Right cardiac atrium (tissue), 5 donors: ENCODE data around the gene GCN1. TPM values are rescaled to one million over a fixed set of nuclear protein-coding genes. Genes with fewer than 3 reads are reported as not detected.

ENCODE experiments used
- ATAC-seq, 2 donors: fragments of 200-7000 bp; cut with Tn5 transposase; one replicate each; pipeline versions ENCODE4 v1.8.0 to v1.9.1; 2020; ENCODE audit warnings: moderate library complexity in 2 of 2, mild to moderate bottlenecking in 1 of 2
- DNase-seq, 3 donors: peaks; one replicate each; pipeline ENCODE4 v3.0.0-alpha.2; 2020
- H3K27ac ChIP-seq: one replicate; pipeline ENCODE4 v1.5.1; 2013; ENCODE audit warnings: mild to moderate bottlenecking, low read length, control low read depth, moderate library complexity
- H3K27me3 ChIP-seq: one replicate; pipeline ENCODE4 v1.6.1; 2013; ENCODE audit not compliant: control insufficient read depth, insufficient read depth
- H3K4me1 ChIP-seq: one replicate; pipeline ENCODE4 v1.6.1; 2013; ENCODE audit warnings: low read length; ENCODE audit not compliant: control insufficient read depth, insufficient read depth
- H3K4me3 ChIP-seq: one replicate; pipeline ENCODE4 v1.5.1; 2013; ENCODE audit warnings: low read length, control low read depth
- H3K9me3 ChIP-seq: one replicate; pipeline ENCODE4 v1.6.1; 2013; ENCODE audit warnings: low read length; ENCODE audit not compliant: control insufficient read depth
- WGBS: extraction: QIAGEN DNeasy Blood & Tissue Kit; methylation state at CpG from one replicate; pipeline ENCODE4 v1.1.7; 2013; 5-methylcytosine and 5-hydroxymethylcytosine counted together
- intact Hi-C, 4 donors: fragments of 100-400 bp; cut with DNase I; formaldehyde crosslinking; loops; one replicate each; pipeline versions ENCODE4 v1.11.0 to v1.14.0; 2022 to 2023
- polyA plus RNA-seq: library from polyadenylated mRNA; stranded (reverse); fragments of 200-250 nt; gene quantifications from one replicate; pipeline ENCODE4 v1.2.3, GENCODE V29; 2013
- total RNA-seq, 4 donors: library from RNA; stranded (reverse); fragmentation: NEBNext Ultra II Directional; extraction: Animal tissue kit (Norgen Biotek cat#: 25700); gene quantifications; one replicate each; pipeline ENCODE4 v1.2.1, GENCODE V29; 2021
- donor health status: healthy with polysubstance abuse.
- donor health status: DM: no; HTN: yes; CAD: no.
- donor health status: DM: no; HTN: no; CAD: no.
- donor health status: DM: no; HTN: yes; CAD: no; lungs with severe emphysema.
- donor health status: DM: yes; HTN: yes; CAD: no.

GCN1 gene
- total and polyA plus RNA-seq, 5 donors, result 10.6 to 41.4 (median 34.7) TPM

DNA sequence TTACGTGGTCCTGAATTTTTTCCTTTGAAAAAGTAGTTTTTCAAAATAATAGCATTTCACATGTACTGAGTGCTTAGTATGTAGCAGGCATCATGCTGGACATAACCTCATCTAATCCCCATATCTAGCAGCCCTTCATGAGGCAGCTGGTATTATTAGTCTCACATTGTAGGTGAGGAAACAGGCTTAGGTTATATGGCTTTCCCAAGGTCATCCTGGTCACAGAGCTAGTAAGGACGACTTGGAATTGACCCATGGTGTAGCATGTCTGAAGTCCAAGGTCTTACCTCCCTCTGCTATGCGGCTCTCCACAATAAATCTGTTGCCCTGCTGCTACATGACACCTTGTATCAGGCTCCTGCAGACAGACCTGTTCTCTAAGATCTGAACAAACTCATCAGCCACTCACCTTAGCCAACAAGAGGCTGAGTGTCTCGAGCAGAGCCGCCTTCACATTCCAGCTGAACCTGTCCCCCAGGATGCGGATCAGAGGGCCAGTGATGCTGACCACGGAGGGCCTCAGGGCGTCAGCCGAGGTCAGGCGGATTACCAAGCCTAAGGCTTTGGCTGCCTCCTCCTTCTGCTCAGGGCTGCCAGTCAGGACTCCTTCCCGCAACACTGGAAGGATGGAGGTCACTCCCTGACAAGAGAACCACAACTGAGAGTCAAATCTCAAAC lies 58.3 kb downstream of the GCN1 start:
- no peaks in the 10 kb centered on the region for H3K9me3 ChIP-seq
- ATAC-seq, result no peak
- no peak overlapping the region for H3K4me3 ChIP-seq
- H3K4me1 ChIP-seq, result no peaks in the 10 kb centered on the region
- WGBS, result 90% methylated on average over 11 of the region's 11 CpGs
- DNase-seq, result no peak
- H3K27ac ChIP-seq, result no peak overlapping the region
- intact Hi-C loops, result no loop called here
- no peaks in the 10 kb centered on the region for H3K27me3 ChIP-seq

DNA sequence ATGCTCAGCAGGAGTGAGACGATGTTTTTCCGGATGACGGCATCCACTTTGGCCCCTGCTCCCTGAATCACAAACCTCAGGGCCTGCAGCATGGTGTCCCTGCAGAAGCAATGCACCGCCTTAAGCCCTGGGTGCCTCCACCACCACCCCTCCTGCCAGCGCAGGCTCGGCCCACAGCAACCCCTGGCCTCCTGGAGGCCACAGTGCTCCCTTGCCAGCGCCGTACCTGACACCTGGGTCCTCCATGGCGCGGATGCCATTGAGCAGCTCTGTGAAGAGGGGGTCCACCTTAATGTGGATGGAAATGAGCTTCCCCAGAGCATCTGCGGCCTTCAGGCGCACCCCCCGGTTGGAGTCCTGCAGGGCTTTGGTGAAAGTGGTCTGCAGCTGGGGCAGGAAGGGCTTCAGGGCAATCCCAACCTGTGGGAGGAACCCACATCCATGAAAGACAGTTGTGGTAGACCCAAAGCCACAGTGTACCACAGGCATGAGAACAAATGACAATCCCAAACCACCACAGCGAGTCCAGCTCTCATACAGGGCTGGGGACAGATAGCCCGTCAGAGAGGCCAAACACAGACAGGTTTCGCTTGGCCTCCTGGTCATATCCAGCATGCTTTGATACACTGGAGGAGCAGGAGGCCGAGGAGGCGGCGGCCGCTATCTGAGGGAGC lies 60.1 kb downstream of the GCN1 start:
- H3K27me3 ChIP-seq, result no peaks in the 10 kb centered on the region
- H3K4me3 ChIP-seq, result no peak overlapping the region
- DNase-seq, result peak in 1 of 3 donors; percentile 29
- H3K27ac ChIP-seq, result no peak overlapping the region
- no peak for ATAC-seq
- 97% methylated on average over 20 of the region's 20 CpGs for WGBS
- intact Hi-C loops, result no loop called here
- no peaks in the 10 kb centered on the region for H3K4me1 ChIP-seq
- no peaks in the 10 kb centered on the region for H3K9me3 ChIP-seq

DNA sequence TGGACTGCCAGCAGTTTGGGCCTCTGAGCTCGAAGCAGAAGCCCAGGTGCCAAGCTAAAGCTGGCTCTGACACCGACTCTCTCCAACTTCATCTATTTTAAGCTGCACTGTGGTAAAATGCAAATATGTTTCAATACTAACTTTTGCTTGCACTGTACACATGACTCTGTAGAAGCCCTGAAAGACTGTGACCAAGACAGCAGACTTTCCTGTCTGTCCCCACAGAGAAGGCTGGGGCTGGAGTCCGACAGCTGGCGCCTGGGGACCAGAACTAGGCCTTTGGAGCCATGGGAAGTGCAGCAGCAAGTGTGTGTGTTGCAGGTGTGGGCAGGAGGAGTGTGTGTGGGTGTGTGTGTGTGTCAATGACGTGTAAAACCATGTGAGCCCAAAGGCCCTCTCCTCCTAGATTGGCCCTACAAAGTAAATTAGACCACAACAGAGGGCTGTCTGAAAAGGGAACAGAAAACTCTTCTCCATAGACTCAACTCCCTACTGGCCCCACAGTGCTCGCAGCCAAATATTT lies 61.6 kb downstream of the GCN1 start:
- intact Hi-C loops, result no loop called here

GRCh38 chr12:120132054-120132836 lies 62.3 kb downstream of the GCN1 start:
- Histone ChIP-seq H3K4me1 (no peaks in the 10 kb centered on the region), H3K27me3 (no peaks in the 10 kb centered on the region), H3K27ac (peak overlapping the region; percentile 12), H3K9me3 (no peaks in the 10 kb centered on the region), H3K4me3 (no peak overlapping the region)
- DNase-seq, result no peak
- ATAC-seq, result no peak
- intact Hi-C loops, result no loop called here
- WGBS, result 62% methylated on average over 9 of the region's 9 CpGs

More for the DNA sequence above, 61.6 kb downstream of the GCN1 start:
- DNase-seq (no peak), ATAC-seq (peak; percentile 6 to 25)
- WGBS, result 83% methylated on average over 6 of the region's 6 CpGs
- no peaks in the 10 kb centered on the region for H3K4me1 ChIP-seq
- no peaks in the 10 kb centered on the region for H3K9me3 ChIP-seq
- H3K27ac ChIP-seq, result peak overlapping the region; percentile 12
- H3K4me3 ChIP-seq, result no peak overlapping the region
- no peaks in the 10 kb centered on the region for H3K27me3 ChIP-seq

DNA sequence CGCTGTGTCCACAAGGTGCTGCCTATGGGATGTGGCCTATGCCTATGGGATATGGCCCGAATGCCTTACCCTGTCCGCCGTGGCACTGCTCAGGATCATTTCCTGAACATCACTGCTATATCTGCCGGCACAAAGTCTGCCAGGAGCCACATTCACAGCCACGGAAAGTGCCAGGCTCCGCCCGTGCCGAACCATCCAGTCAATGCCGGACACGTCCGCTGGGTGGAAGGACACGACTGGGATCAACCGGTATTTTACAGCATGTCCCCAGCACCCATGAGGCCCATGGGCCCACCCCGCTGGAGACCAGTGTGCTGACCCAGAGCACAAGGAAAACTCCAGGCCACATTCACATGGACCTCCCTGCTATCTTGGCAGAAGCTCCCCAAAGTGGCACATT lies 63.4 kb downstream of the GCN1 start:
- 95% methylated on average over 15 of the region's 15 CpGs for WGBS
- no peaks in the 10 kb centered on the region for H3K27me3 ChIP-seq
- no peak overlapping the region for H3K4me3 ChIP-seq
- H3K27ac ChIP-seq, result no peak overlapping the region
- H3K4me1 ChIP-seq, result peaks cover 3% of the 10 kb centered on the region
- intact Hi-C loops, result no loop called here
- DNase-seq (peak in 1 of 3 donors; percentile 33), ATAC-seq (no peak)
- H3K9me3 ChIP-seq, result no peaks in the 10 kb centered on the region

DNA sequence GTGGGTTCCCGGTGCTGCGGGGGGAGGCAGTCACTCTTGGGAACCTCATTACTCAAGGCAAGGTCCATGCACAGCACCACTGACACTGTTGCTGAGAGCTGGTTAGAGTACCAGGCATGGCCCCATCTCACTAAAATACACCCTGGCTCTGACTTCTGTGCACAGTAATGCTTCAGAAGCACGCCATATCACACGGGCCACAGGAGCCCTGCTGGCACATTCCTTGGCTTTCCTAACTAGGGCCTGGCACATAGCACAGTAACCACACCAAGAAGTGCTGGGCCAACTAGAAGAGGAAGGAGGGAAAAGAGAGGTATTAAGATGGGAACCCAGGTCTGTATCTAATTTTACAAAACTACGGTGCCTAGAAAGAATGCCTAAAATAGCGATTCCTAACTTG lies 64.5 kb downstream of the GCN1 start:
- ATAC-seq, result no peak
- no peak for DNase-seq
- intact Hi-C loops, result no loop called here
- no peak overlapping the region for H3K4me3 ChIP-seq
- no peaks in the 10 kb centered on the region for H3K9me3 ChIP-seq
- H3K27me3 ChIP-seq, result no peaks in the 10 kb centered on the region
- no peak overlapping the region for H3K27ac ChIP-seq
- H3K4me1 ChIP-seq, result peaks cover 3% of the 10 kb centered on the region
- 89% methylated on average over 6 of the region's 6 CpGs for WGBS

DNA sequence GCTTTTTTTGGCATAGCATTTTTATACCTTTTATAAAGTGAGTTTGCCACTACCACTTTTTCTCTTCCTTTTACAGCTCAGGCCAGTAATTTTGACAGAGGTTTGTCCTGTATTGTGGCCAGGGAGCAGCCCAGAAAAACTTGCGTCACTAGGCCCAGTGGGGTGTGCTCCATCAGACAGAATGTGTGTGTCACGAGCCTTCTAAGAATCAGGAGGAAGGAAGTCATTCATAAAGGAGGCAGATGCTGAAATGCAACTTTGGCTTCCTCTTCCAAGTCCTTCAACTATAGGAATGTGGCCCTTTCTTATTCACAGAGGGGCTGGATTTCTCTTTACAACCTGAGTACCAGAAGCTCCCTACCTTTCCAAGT lies 67.9 kb downstream of the GCN1 start:
- peak in 2 of 3 donors; percentile 42 to 59 for DNase-seq
- WGBS, result 58% methylated on average over 2 of the region's 2 CpGs

DNA sequence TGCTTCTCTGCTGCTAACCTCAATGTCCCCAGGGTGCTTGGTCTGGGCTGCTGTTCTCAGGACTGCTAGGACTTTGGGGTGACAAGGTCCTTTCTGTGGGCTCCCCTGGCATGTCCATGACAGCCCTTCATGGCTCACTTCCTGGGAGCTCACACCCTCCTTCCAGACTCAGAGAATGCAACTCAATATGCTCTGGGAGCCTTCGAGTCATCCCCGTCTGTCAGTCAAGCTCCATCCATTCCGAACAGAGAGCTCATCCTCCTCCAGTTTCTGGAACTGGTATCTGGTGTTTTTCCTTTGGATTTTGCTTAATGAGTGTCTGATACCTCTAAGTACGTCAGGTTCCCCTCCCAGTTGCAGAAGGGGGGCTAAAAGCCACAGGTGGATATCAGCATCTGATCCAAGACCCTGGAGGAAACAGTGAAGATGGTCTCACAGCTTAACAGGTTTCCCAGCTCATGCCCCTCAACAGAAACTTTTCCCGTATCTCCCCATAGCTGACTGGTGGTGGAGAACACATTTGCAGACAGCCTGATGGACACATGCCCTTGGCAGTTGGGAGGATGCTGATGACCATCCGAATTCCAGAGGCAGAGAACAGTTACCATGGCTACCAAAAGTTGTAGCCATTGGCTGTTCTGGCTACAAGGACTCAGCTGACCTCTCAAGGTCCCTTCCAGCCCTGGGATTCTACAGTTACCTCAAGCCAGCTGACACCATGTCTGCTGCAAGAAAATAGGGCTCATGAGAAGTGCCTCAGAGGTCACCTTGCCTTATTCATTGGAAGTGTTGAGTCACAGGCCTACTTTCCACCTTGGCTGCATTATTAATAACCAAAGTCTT lies 68.5 kb downstream of the GCN1 start:
- no peaks in the 10 kb centered on the region for H3K27me3 ChIP-seq
- H3K4me3 ChIP-seq, result no peak overlapping the region
- ATAC-seq, result no peak
- H3K9me3 ChIP-seq, result no peaks in the 10 kb centered on the region
- peaks cover 3% of the 10 kb centered on the region for H3K4me1 ChIP-seq
- no peak for DNase-seq
- peak overlapping the region; percentile 3 for H3K27ac ChIP-seq
- intact Hi-C loops, result no loop called here
- 81% methylated on average over 6 of the region's 6 CpGs for WGBS

More for the DNA sequence above, 67.9 kb downstream of the GCN1 start:
- Histone ChIP-seq H3K4me3 (no peak overlapping the region), H3K27me3 (no peaks in the 10 kb centered on the region), H3K9me3 (no peaks in the 10 kb centered on the region), H3K27ac (no peak overlapping the region), H3K4me1 (peaks cover 3% of the 10 kb centered on the region)
- intact Hi-C loops, result no loop called here
- ATAC-seq, result peak; percentile 49 to 54

DNA sequence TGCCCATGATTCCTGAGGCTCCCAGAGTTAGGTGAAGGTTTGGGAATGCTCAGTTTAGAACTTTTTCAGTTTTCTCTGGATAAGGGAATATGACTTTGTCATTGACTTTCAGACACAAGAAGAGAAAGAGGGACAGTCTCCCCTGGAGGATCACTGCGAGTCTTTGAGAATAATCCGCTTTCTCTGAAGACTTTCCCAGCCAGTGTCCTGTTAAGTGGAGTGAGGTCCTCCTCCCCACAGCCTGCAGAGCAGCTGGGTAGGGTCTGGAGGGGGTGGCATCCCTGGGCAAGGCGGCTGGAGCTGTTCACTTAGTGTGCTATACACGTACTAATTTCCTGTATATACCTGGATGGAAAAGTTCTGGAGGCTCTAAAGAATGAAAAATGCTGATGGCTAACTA lies 69.5 kb downstream of the GCN1 start:
- Histone ChIP-seq H3K27ac (no peak overlapping the region), H3K4me1 (peaks cover 3% of the 10 kb centered on the region), H3K9me3 (no peaks in the 10 kb centered on the region), H3K27me3 (no peaks in the 10 kb centered on the region), H3K4me3 (no peak overlapping the region)
- intact Hi-C loops, result no loop called here
- ATAC-seq (no peak), DNase-seq (no peak)
- WGBS, result 88% methylated on average over 4 of the region's 4 CpGs

- WGBS, result 71% methylated on average over 4 of the region's 4 CpGs
- H3K27ac ChIP-seq, result no peak overlapping the region
- intact Hi-C loops, result no loop called here
- DNase-seq, result no peak
- ATAC-seq, result no peak
- H3K27me3 ChIP-seq, result no peaks in the 10 kb centered on the region
- H3K9me3 ChIP-seq, result no peaks in the 10 kb centered on the region
- peaks cover 8% of the 10 kb centered on the region for H3K4me1 ChIP-seq
- no peak overlapping the region for H3K4me3 ChIP-seq
Observed at GRCh38 chr12:120121766-120122293, 72.7 kb downstream of the GCN1 start.
